ENCODE measurements around the gene RNF157. TPM values are rescaled to one million over a fixed set of nuclear protein-coding genes. Genes with fewer than 3 reads are reported as not detected.

Gene RNF157
- total and polyA plus RNA-seq, 2 of the 4 experiments (the other 2 are of a cell fraction), result 0.54 to 1.3 TPM

DNA sequence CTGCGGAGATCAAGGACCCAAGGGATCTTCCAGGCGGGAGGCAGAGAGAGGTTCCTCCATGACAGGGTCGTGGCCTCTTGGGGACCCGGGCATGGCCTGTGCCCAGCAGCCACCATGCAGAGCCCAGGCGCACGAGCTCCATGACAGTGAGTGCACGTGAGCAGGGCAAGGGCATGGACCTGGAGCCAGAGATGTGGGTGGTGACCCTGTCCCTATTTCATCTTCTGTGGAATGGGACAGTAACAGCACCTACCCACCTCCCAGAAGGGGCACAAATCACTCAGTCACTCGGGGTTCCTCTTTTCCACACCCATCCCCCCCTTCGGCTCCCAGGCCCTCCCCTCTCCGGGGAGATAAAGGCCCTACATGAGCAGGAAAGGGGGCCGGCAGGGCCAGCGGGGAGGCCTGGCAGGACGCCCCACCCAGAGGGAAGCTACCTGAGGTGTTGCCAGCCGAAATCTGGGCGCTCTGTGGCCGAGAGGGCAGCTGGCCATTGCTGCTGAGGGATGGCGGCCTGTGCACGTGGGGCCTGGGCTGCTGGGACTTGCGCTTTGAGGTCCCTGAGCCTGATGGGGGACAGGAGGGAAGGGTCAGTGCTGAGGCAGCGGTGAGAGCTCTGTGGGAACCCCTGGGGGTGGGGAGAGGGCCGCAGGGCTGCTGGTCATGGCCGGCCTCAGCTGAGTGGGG, 35.2 kb upstream of the RNF157 start:
- Histone ChIP-seq H2BK15ac (ENCODE audit: low read depth, low read length) (no peak overlapping the region), H3K18ac (ENCODE audit: low read depth, low read length) (no peak overlapping the region), H3K27ac (ENCODE audit: insufficient read depth, low read length) (no peak overlapping the region), H3K9me1 (ENCODE audit: insufficient read depth, low read length) (peaks cover 6% of the 10 kb centered on the region), H4K20me1 (ENCODE audit: insufficient read depth, low read length) (no peaks in the 10 kb centered on the region; the same call in 1 of the 2 replicates), H2BK20ac (ENCODE audit: low read depth, low read length) (no peak overlapping the region), H3K79me1 (ENCODE audit: low read depth in 1 of 2, low read length in 2 of 2) (peaks cover 5 to 25% of the 10 kb centered on the region in 2 experiments; a peak in 2 of 4 replicates), H2BK120ac (ENCODE audit: low read depth, low read length) (no peak overlapping the region), H2AK9ac (replicated peaks; ENCODE audit: low read depth, low read length, poor library complexity) (no peak overlapping the region), H4K8ac (ENCODE audit: low read depth in 2 of 2, low read length in 2 of 2) (no peak overlapping the region), H3K4me2 (ENCODE audit: low read depth, low read length) (no peak overlapping the region), H3K56ac (ENCODE audit: extremely low read depth, insufficient read depth, low read length) (no peak overlapping the region), H2BK5ac (ENCODE audit: low read depth, low read length, poor library complexity, severe bottlenecking) (no peak overlapping the region), H2AK5ac (ENCODE audit: low read depth, low read length) (no peak overlapping the region), H3K27me3 (ENCODE audit: control insufficient read depth, insufficient read depth, low read length) (no peaks in the 10 kb centered on the region), H2AFZ (replicated peaks; ENCODE audit: low read length, poor library complexity) (no peak overlapping the region), H3K4me1 (ENCODE audit: control insufficient read depth, insufficient read depth, low read length) (peaks cover 7% of the 10 kb centered on the region), H3K4ac (ENCODE audit: low read depth, low read length) (no peak overlapping the region), H3K23ac (ENCODE audit: low read depth, low read length) (no peak overlapping the region), H4K5ac (ENCODE audit: low read depth, low read length) (no peak overlapping the region), H3K9me3 (ENCODE audit: control insufficient read depth, insufficient read depth, low read length) (no peaks in the 10 kb centered on the region), H3K9ac (ENCODE audit: low read depth, low read length) (no peak overlapping the region), H4K91ac (ENCODE audit: insufficient read depth, low read depth, low read length) (no peak overlapping the region), H3K36me3 (ENCODE audit: control insufficient read depth, insufficient read depth, low read length) (peaks cover 6% of the 10 kb centered on the region), H3K14ac (replicated peaks; ENCODE audit: low read depth, low read length) (no peak overlapping the region), H3K4me3 (ENCODE audit: insufficient read depth, low read depth, low read length) (no peak overlapping the region)
- in situ Hi-C loops (cut with MboI; ENCODE audit: low sequenced_read_pairs) (no loop called here), dilution Hi-C loops (cut with HindIII; ENCODE audit: low sequenced_read_pairs, unreplicated experiment) (no loop called here), intact Hi-C loops (cut with micrococcal nuclease) (no loop called here)
- no TSS peak for BruUV-seq (replicated peaks)
- no peak for DNase-seq
- POLR2A ChIA-PET (ENCODE audit: unreplicated experiment), result no interaction called here
- ATAC-seq (ENCODE audit: low read depth), result no peak
- CTCF ChIA-PET, result interaction anchor here (1.1 to 1.4 kb wide), 2 partner anchors 154 to 166 kb away, joined by 4 to 5 read pairs; no protein-coding TSS in a partner anchor
- no peak for TF ChIP-seq RCOR1 (IDR thresholded peaks at IDR 0.05; ENCODE audit: insufficient replicate concordance, low read length)
- TF ChIP-seq, protein P1, sequence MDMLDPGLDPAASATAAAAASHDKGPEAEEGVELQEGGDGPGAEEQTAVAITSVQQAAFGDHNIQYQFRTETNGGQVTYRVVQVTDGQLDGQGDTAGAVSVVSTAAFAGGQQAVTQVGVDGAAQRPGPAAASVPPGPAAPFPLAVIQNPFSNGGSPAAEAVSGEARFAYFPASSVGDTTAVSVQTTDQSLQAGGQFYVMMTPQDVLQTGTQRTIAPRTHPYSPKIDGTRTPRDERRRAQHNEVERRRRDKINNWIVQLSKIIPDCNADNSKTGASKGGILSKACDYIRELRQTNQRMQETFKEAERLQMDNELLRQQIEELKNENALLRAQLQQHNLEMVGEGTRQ (IDR thresholded peaks at IDR 0.05; ENCODE audit: low read depth, low read length), result no peak
- no peak for TF ChIP-seq NFE2L2 (IDR thresholded peaks at IDR 0.05; ENCODE audit: low read depth, low read length)
- TF ChIP-seq RFX5 (IDR thresholded peaks at IDR 0.05; ENCODE audit: low read depth, low read length), result no peak
- TF ChIP-seq CHD1 (IDR thresholded peaks at IDR 0.05; ENCODE audit: low read depth, low read length), result no peak
- no peak for TF ChIP-seq CEBPB (IDR thresholded peaks at IDR 0.05; ENCODE audit: low read depth, low read length)
- no peak for TF ChIP-seq MAFK (IDR thresholded peaks at IDR 0.05; ENCODE audit: low read depth, low read length)
- TF ChIP-seq FOS (IDR thresholded peaks at IDR 0.05; ENCODE audit: low read depth, low read length), result no peak
- WGBS, 2 experiments (ENCODE audit: extremely low coverage in 2 of 2, insufficient read length in 1 of 2), result 90% methylated on average over 10 of the region's 22 CpGs; no CpG with 5 or more reads in 1 of the 2 experiments

Data from IMR-90 (cell line).